Transverse colon (tissue), 4 donors: ENCODE measurements around the gene MMP14. TPM values are rescaled to one million over a fixed set of nuclear protein-coding genes. Genes with fewer than 3 reads are reported as not detected.
"Not testable (repeated sequence)": the region's sequence is repeated elsewhere in the genome, so short reads cannot be mapped to it uniquely, and the experiment has no call there.

Source experiments
- DNase-seq: peaks from one replicate; pipeline ENCODE4 v3.0.0-alpha.2; 2019
- H3K27ac ChIP-seq, 4 donors: fragments of 200-600 bp; sonication (generic); 2 replicates each; pipeline ENCODE4 v1.5.1; 2016 to 2018; ENCODE audit warnings: inconsistent platforms in 4 of 4
- H3K27me3 ChIP-seq: fragments of 200-600 bp; sonication (generic); 2 replicates; pipeline ENCODE4 v1.5.1; 2017; ENCODE audit warnings: inconsistent platforms
- H3K36me3 ChIP-seq, 4 donors: fragments of 200-600 bp; sonication (generic); 2 replicates each; pipeline ENCODE4 v1.5.1; 2017 to 2019; ENCODE audit warnings: inconsistent platforms in 4 of 4
- H3K4me1 ChIP-seq, 4 donors: fragments of 200-600 bp; sonication (generic); 2 replicates each; pipeline ENCODE4 v1.5.1; 2017 to 2020; ENCODE audit warnings: inconsistent platforms in 4 of 4
- H3K4me3 ChIP-seq, 4 donors: fragments of 200-600 bp; sonication (generic); 1 replicate in 1 of 4; 2 replicates in 3 of 4; pipeline versions ENCODE4 v1.5.1 to v1.6.1; 2017 to 2019; ENCODE audit warnings: inconsistent platforms in 4 of 4
- H3K9me3 ChIP-seq, 2 donors: fragments of 200-600 bp; sonication (generic); 2 replicates each; pipeline ENCODE4 v1.5.1; 2017 to 2019; ENCODE audit warnings: inconsistent platforms in 2 of 2
- EP300 ChIP-seq: sonication (generic); formaldehyde crosslinking; IDR thresholded peaks from one replicate; pipeline ENCODE4 v1.6.1; 2017; ENCODE audit warnings: antibody characterized with exemption, low read depth
- POLR2A ChIP-seq: fragments of 450-650 bp; IDR thresholded peaks from one replicate; pipeline ENCODE4 v1.6.1; 2016; ENCODE audit warnings: antibody characterized with exemption, mild to moderate bottlenecking, moderate library complexity
- POLR2AphosphoS5 ChIP-seq, 3 donors: sonication (generic); formaldehyde crosslinking; IDR thresholded peaks; one replicate each; pipeline ENCODE4 v1.6.1; 2016; ENCODE audit warnings: antibody characterized with exemption in 3 of 3
- WGBS, 2 donors: methylation state at CpG; one replicate each; pipeline ENCODE4 v1.1.5; 2018; ENCODE audit warnings: low coverage in 1 of 2; 5-methylcytosine and 5-hydroxymethylcytosine counted together
- in situ Hi-C, 4 donors: fragments of 200-750 bp; cut with MboI; loops; one replicate each; pipeline versions ENCODE4 v1.15.0 to v1.15.1; 2017; ENCODE audit warnings: low sequenced_read_pairs in 3 of 4, low pct_ligation_motif_present in 1 of 4, low pct_unique_long_range_greater_than_20kb in 1 of 4
- intact Hi-C: fragments of 100-400 bp; cut with DNase I; formaldehyde crosslinking; loops from one replicate; pipeline ENCODE4 v1.15.1; 2023; ENCODE audit warnings: low total_unique reads
- total RNA-seq, 4 donors: library from RNA; depleted of rRNA; stranded (reverse); fragments of >200 nt; gene quantifications; one replicate each; pipeline ENCODE4 v1.1.0, GENCODE V29; 2016
- TF ChIP-seq, protein P1 (sequence below), 5 experiments: fragments of 200-600 bp in 3 of 5; fragments of 450-650 bp in 2 of 5; sonication (generic) in 3 of 5; IDR thresholded peaks; 1 replicate in 2 of 5; 2 replicates in 3 of 5; pipeline ENCODE4 v1.5.1; 2016 to 2017; ENCODE audit warnings: antibody characterized with exemption in 5 of 5, inconsistent platforms in 3 of 5, mild to moderate bottlenecking in 2 of 5, moderate library complexity in 1 of 5

MMP14 gene
- total RNA-seq, 4 donors from 2014 or later, result 59.5 to 91.6 (median 73.1) TPM

DNA sequence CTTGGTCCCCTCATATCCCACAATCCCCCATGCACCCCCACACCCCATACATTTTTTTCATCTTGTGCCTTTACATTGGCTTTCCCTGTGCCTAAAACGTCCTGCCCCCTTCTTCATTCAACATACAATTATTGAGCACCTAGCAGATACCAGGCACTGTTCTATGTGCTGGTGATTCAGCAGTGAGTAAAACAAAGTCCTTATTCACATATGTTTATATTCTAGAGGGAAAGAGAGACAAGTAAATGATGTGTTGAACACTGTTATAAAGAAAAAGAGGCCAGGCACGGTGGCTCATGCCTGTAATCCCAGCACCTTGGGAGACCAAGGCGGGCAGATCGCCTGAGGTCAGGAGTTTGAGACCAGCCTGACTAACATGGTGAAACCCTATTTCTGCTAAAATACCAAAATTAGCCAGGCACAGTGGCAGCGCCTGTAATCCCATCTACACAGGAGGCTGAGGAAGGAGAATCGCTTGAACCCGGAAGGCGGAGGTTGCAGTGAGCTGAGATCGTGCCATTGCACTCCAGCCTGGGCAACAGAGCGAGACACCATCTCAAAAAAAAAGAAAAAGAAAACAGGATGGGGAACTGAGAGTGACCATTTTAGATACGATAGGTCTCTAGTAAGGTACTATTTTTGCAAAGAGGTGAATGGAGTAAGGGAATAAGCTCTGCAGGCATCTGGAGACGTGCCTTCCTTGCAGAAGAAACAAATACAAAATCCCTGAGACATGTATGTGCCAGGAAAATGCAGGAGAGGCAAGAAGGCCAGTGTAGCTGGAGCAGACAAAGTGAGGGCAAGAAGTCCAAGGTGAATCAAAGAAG is 33.3 kb upstream of the MMP14 start:
- peaks cover 0 to 3% (median 0%) of the 10 kb centered on the region in 4 donors for H3K4me1 ChIP-seq
- in situ Hi-C loops (no loop called here), intact Hi-C loops (no loop called here)
- 70 to 81% methylated on average over 12 of the region's 12 CpGs for WGBS, 2 donors
- no peak overlapping the region for H3K4me3 ChIP-seq
- H3K36me3 ChIP-seq, result no peaks in the 10 kb centered on the region
- no peak overlapping the region for H3K27ac ChIP-seq
- H3K27me3 ChIP-seq, result no peaks in the 10 kb centered on the region
- TF ChIP-seq POLR2AphosphoS5 (IDR thresholded peaks at IDR 0.05) (no peak), POLR2A (no peak)
- DNase-seq, result no peak
- H3K9me3 ChIP-seq, result no peaks in the 10 kb centered on the region

DNA sequence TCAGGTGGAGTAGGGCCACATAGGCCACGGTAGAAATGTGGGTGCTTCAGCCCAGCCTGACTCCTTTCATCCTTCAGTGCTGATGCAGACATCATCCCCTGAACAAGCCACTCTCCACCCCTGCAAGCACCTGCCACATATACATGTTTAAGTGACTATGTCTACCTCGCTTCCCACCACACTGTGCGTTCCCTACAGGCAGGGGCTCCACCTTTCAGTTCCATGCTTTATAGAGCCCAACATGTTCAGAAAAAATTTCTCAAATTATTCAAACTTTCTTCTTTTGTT is 32.8 kb upstream of the MMP14 start:
- H3K9me3 ChIP-seq, result no peaks in the 10 kb centered on the region
- H3K4me1 ChIP-seq, result peaks cover 0 to 8% (median 0%) of the 10 kb centered on the region in 4 donors
- DNase-seq, result no peak
- H3K36me3 ChIP-seq, result no peaks in the 10 kb centered on the region
- in situ Hi-C loops, result no loop called here
- H3K27me3 ChIP-seq, result no peaks in the 10 kb centered on the region
- H3K4me3 ChIP-seq, result no peak overlapping the region
- TF ChIP-seq, protein P1, sequence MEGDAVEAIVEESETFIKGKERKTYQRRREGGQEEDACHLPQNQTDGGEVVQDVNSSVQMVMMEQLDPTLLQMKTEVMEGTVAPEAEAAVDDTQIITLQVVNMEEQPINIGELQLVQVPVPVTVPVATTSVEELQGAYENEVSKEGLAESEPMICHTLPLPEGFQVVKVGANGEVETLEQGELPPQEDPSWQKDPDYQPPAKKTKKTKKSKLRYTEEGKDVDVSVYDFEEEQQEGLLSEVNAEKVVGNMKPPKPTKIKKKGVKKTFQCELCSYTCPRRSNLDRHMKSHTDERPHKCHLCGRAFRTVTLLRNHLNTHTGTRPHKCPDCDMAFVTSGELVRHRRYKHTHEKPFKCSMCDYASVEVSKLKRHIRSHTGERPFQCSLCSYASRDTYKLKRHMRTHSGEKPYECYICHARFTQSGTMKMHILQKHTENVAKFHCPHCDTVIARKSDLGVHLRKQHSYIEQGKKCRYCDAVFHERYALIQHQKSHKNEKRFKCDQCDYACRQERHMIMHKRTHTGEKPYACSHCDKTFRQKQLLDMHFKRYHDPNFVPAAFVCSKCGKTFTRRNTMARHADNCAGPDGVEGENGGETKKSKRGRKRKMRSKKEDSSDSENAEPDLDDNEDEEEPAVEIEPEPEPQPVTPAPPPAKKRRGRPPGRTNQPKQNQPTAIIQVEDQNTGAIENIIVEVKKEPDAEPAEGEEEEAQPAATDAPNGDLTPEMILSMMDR (IDR thresholded peaks at IDR 0.05), result no peak
- TF ChIP-seq POLR2A (no peak), EP300 (no peak), POLR2AphosphoS5 (IDR thresholded peaks at IDR 0.05) (no peak)
- 83% methylated on average over 2 to 3 of the region's 3 CpGs for WGBS, 2 donors
- intact Hi-C loops, result no loop called here
- H3K27ac ChIP-seq, result no peak overlapping the region

DNA sequence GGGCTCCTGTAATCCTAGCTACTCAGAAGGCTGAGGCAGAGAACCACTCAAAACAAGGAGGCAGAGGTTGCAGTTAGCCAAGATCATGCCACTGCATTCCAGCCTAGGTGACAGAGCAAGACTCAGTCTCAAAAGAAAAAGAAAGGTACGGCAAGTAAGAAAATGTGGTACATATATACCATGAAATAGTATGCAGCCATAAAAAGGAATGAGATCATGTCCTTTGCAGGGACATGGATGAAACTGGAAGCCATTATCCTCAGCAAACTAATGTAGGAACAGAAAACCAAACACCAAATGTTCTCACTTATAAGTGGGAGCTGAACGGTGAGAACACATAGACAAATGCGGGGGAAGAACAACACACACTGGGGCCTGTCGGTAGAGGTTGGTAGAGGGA is 31.1 kb upstream of the MMP14 start:
- H3K36me3 ChIP-seq, H3K4me1 ChIP-seq, DNase-seq, H3K9me3 ChIP-seq, in situ Hi-C loops, H3K27me3 ChIP-seq, H3K4me3 ChIP-seq, intact Hi-C loops, H3K27ac ChIP-seq: not testable (repeated sequence)
- 88 to 95% methylated on average over 4 of the region's 4 CpGs for WGBS, 2 donors

DNA sequence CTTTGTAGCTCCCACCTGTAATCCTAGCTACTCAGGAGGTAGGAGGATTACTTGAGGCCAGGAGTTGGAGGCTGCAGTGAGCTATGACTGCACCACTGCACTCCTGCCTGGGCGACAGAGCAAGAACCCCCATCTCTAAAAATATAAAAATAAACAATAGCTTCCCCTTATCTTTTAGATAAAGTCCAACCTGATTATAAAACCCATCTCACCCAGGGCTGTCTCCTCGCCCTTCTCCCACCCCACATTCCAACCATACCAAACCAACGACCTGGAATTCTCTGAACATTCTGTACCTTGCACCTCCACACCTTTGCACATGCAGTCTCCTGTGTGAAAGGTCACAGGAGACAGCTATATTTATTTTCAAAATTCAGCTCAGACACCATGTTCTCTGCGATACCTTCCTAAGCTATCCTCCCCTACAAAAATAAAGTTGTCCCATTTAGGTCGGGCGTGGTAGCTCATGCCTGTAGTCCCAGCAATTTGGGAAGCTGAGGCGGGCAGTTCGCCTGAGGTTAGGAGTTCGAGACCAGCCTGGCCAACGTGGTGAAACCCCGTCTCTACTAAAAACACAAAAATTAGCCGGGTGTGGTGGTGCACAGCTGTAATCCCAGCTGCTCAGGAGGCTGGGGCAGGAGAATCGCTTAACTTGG is 28.8 kb upstream of the MMP14 start:
- Histone ChIP-seq H3K27ac (no peak overlapping the region), H3K27me3 (no peaks in the 10 kb centered on the region), H3K9me3 (no peaks in the 10 kb centered on the region), H3K36me3 (no peaks in the 10 kb centered on the region), H3K4me3 (no peak overlapping the region), H3K4me1 (peaks cover 0 to 8% (median 0%) of the 10 kb centered on the region in 4 donors)
- in situ Hi-C loops (no loop called here), intact Hi-C loops (no loop called here)
- DNase-seq, result no peak
- TF ChIP-seq POLR2A (no peak), POLR2AphosphoS5 (IDR thresholded peaks at IDR 0.05) (no peak), EP300 (no peak)
- TF ChIP-seq, protein P1 (IDR thresholded peaks at IDR 0.05), result no peak
- WGBS, 2 donors, result 61 to 76% methylated on average over 11 to 13 of the region's 13 CpGs

DNA sequence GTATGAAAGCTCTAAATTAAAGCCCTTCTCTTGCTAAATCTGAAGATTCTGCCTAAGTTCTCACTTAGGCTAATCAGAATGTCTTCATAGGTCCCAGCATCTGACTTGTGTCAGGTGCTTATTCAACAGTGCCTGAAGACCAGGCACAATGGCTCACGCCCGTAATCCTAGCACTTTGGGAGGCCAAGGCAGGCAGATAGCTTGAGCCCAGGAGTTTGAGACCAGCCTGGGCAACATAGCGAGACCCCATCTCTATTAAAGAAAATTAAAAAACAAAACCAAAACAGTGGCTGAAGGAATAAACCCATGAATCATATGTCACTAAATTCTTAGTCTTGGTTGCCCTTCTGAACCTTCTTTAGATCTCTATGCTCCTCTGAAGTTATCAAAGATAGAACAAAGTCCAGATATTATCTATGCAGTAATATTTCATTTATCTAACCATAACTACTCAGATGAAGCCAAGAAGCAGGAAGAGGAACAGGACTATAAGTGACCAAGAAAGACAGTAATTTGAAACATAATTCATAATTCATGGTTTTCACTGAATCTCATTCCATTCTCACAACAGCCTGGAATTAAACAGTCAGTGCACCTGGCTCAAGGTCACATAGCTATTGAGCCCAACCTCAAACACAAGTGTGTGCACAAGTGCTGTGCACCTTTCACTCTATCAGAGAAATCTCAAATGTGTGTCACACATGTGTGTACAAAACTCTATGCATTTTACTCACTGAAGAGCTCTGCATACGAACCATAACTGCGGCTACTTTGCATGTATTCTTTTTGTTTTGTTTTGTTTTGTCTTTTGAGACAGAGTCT is 27.8 kb upstream of the MMP14 start:
- Histone ChIP-seq H3K9me3 (no peaks in the 10 kb centered on the region), H3K4me3 (no peak overlapping the region), H3K36me3 (no peaks in the 10 kb centered on the region), H3K27ac (no peak overlapping the region), H3K4me1 (peaks cover 0 to 8% (median 0%) of the 10 kb centered on the region in 4 donors), H3K27me3 (no peaks in the 10 kb centered on the region)
- DNase-seq, result no peak
- TF ChIP-seq POLR2A, result no peak
- TF ChIP-seq EP300, result no peak
- intact Hi-C loops (no loop called here), in situ Hi-C loops (no loop called here)
- 76 to 88% methylated on average over 5 of the region's 5 CpGs for WGBS, 2 donors
